HG03064 (cell line): ENCODE data around the gene PPP1R17.

Source experiments
- ATAC-seq: cut with Tn5 transposase; IDR thresholded peaks from one replicate; pipeline ENCODE4 v1.9.1; 2021; ENCODE audit warnings: low read depth; ENCODE audit not compliant: unreplicated experiment

The PPP1R17 gene

GRCh38 chr7:31695859-31696614 lies 9.0 kb downstream of the PPP1R17 start:
- ATAC-seq: no peak

- ATAC-seq: no peak
These were observed 12.0 kb downstream of the PPP1R17 start for GRCh38 chr7:31699050-31699449.

- ATAC-seq: no peak
These were observed 15.3 kb downstream of the PPP1R17 start for GRCh38 chr7:31702354-31702753.

- no peak for ATAC-seq
These were observed 18.4 kb downstream of the PPP1R17 start for GRCh38 chr7:31705377-31705776.

GRCh38 chr7:31707089-31707488 lies 20.1 kb downstream of the PPP1R17 start:
- no peak for ATAC-seq

DNA sequence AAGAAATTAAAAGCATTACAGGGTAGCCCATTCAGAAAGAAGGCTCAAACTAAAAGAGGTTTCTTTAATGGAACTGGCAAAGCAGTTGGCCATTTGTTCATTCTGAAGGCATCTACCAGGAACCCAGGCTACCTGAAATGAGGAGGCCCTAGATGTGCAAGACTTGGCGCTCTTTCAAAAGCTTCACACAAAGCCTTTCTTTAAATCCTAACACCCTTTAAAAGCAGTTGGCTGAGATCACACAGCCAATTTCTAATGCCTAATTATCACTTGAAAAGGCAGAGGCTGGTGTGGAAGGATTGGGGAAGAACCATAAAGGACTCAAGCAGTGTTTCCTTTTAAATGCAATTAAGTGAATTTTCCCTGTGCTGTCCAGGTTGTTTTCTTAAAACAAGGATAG lies 23.2 kb downstream of the PPP1R17 start:
- no peak for ATAC-seq

DNA sequence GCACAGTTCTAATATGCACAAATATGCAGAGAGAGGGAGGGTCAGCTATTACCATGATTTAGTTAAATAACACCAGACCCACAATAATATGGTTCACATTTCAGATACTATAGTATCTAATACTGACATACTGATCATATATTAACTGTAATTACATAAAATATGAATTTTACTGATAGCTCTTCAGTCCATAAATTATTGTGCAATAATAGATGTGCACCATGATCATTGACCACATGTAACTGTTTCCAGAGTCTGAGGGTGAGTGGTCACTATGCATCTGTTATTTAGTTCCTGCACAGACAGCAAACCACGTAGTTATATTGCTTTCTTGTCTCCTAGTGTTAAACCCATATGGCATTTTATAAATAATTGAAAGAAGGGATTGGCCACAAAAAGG lies 29.3 kb downstream of the PPP1R17 start:
- no peak for ATAC-seq

GRCh38 chr7:31720366-31720765 lies 33.4 kb downstream of the PPP1R17 start:
- ATAC-seq: no peak

- ATAC-seq: no peak
These were observed 37.7 kb downstream of the PPP1R17 start for GRCh38 chr7:31724696-31725095.

GRCh38 chr7:31729195-31729804 lies 42.3 kb downstream of the PPP1R17 start:
- no peak for ATAC-seq

- ATAC-seq: no peak
These were observed 47.4 kb downstream of the PPP1R17 start for GRCh38 chr7:31734456-31734855.

- ATAC-seq: no peak
These were observed 49.3 kb downstream of the PPP1R17 start for GRCh38 chr7:31735991-31736982.

DNA sequence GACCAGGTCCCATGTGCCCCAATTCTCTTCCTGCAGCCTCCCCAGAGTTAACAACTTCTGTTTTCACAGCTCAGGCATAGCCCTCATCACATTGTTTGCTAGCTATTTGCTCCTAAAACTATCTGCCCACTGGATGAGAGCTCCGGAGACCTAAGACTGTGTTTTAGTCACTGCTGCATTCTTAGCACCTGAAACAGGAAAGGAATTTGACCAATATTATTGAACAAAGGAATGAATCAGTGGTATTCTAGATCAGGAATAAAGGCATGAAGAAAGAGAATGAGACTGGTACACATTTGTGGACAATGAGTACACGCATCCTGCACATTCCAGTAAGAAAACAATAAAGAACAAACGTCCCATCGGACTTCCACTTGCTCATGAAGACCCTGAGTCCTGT lies 54.8 kb downstream of the PPP1R17 start:
- ATAC-seq: no peak

GRCh38 chr7:31744294-31744874 lies 57.4 kb downstream of the PPP1R17 start:
- no peak for ATAC-seq

DNA sequence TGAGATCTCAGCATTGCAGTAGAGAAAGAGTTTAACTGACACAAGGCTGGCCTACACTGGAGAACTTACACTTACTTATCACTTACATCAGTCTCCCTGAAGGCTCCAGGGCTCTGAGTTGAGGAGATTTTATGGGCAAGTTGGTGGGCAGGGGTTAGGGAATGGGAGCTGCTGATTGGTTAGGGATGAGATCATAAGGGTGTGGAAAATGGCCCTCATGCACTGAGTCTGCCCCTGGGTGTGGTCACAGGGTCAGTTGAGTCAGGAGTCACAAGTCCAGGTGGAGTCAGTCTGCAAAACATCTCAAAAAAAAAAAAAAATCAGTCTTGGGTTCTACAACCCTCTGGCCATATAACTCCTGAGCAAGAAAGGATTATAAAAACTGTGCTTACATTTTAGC lies 60.5 kb downstream of the PPP1R17 start:
- ATAC-seq: no peak

DNA sequence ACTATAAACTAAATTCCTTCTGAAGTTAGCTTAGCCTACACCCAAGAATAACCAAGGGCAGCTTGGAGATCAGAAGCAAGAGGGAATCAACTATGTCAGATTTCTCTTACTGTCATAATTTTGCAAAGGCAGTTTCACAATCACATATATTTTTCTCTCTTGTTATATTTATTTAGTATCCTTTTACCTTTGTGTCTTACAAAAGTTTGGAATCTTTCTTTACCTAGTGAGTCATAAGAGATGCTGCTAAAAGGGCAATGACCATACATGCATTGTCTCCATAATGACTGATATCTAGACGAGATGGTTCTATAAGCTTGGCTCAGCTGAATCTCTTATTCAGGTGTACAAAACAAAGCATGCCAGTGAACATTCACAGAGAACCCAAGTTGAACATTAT lies 61.1 kb downstream of the PPP1R17 start:
- ATAC-seq: no peak

DNA sequence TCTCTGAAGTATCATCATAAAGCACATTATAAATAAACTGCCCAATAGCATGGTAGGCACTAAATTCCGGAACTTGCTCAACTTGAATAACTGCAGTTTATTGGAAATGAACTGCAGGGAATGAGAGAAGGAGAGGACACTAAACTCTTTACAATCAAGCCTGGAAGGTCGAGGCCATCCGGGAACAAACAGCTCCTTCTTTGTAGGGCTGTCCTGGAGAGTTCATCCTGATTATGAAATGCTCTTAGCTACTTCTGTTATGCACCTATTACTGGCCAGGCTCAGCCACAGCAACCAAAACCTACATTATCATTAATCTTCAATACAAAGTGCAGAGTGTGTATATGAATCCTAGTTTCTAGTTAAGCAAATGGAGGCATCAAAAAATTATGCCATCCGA lies 64.7 kb downstream of the PPP1R17 start:
- no peak for ATAC-seq
